GM12878 (cell line): ENCODE data around the gene INTS14. TPM values are rescaled to one million over a fixed set of nuclear protein-coding genes. Genes with fewer than 3 reads are reported as not detected.

Source experiments
- ATAC-seq: fragments of 200-7000 bp; cut with Tn5 transposase; 3 replicates; pipeline ENCODE4 v1.9.1; 2020; ENCODE audit warnings: mild to moderate bottlenecking, moderate library complexity
- BruUV-seq: library from RNA; stranded (reverse); fragments of 400-500 nt; replicated peaks from 2 replicates; lab custom pipeline; 2021; lab: Mats Ljungman, UMichigan
- CTCF ChIA-PET: fragments of 300-600 bp; sonication (Branson Sonifier 250); formaldehyde crosslinking; extraction: SDS; loops from one replicate; lab custom pipeline; 2021; ENCODE audit warnings: inconsistent platforms; lab: Yijun Ruan, JAX
- POLR2A ChIA-PET: fragments of 350-600 bp; formaldehyde crosslinking; extraction: SDS; loops from one replicate; lab custom pipeline; 2021; ENCODE audit warnings: inconsistent platforms; lab: Charles Lee
- RAD21 ChIA-PET: fragments of 300-600 bp; sonication (Branson Sonifier 250); formaldehyde crosslinking; loops from one replicate; lab custom pipeline; 2023; ENCODE audit warnings: antibody characterized with exemption; ENCODE audit not compliant: unreplicated experiment; lab: Charles Lee
- SMC1A ChIA-PET: fragments of 300-600 bp; sonication (Branson Sonifier 250); formaldehyde crosslinking; loops from one replicate; lab custom pipeline; 2023; ENCODE audit not compliant: unreplicated experiment, uncharacterized antibody; lab: Charles Lee
- DNase-seq: peaks from one replicate; pipeline ENCODE4 v3.0.0-alpha.2; 2011; ENCODE audit warnings: low read depth, low spot score
- FAIRE-seq: peaks from 3 replicates; lab custom pipeline; 2011; peaks lifted over from hg19 to GRCh38; lab: Jason Lieb, UNC
- H2AFZ ChIP-seq: 2 replicates; pipeline ENCODE4 v1.6.0; 2011; ENCODE audit warnings: low read depth, low read length, control low read depth; ENCODE audit not compliant: control insufficient read depth
- H3K27ac ChIP-seq: 2 replicates; pipeline ENCODE4 v1.5.1; 2011; ENCODE audit warnings: control low read depth; ENCODE audit not compliant: control insufficient read depth, insufficient read depth
- H3K27me3 ChIP-seq, 2 experiments: replicated peaks in 1 of 2; 2 replicates each; pipeline versions ENCODE4 v1.6.0 to v1.6.1; 2011; ENCODE audit warnings: low read length in 1 of 2; ENCODE audit not compliant: control insufficient read depth in 2 of 2, insufficient read depth in 2 of 2
- H3K36me3 ChIP-seq, 2 experiments: 2 replicates each; pipeline ENCODE4 v1.5.1; 2011; ENCODE audit warnings: low read length in 1 of 2; ENCODE audit not compliant: control insufficient read depth in 2 of 2, insufficient read depth in 2 of 2
- H3K4me1 ChIP-seq: 2 replicates; pipeline ENCODE4 v1.6.1; 2011; ENCODE audit warnings: mild to moderate bottlenecking, low read length, moderate library complexity, mixed read lengths; ENCODE audit not compliant: control insufficient read depth, insufficient read depth
- H3K4me2 ChIP-seq: 2 replicates; pipeline ENCODE4 v1.6.0; 2011; ENCODE audit warnings: control low read depth; ENCODE audit not compliant: control insufficient read depth, insufficient read depth
- H3K4me3 ChIP-seq: fragments of 200-600 bp; sonication (generic); 2 replicates; pipeline ENCODE4 v1.5.1; 2016
- H3K79me2 ChIP-seq: 2 replicates; pipeline ENCODE4 v1.6.0; 2011; ENCODE audit warnings: low read length; ENCODE audit not compliant: control insufficient read depth, insufficient read depth
- H3K9ac ChIP-seq: 2 replicates; pipeline ENCODE4 v1.8.0; 2011; ENCODE audit warnings: low read length, control low read depth, mixed read lengths; ENCODE audit not compliant: control insufficient read depth, insufficient read depth
- H3K9me3 ChIP-seq: replicated peaks from 3 replicates; pipeline ENCODE4 v1.5.1; 2011; ENCODE audit warnings: mild to moderate bottlenecking, low read length; ENCODE audit not compliant: control insufficient read depth, insufficient read depth
- H4K20me1 ChIP-seq: 2 replicates; pipeline ENCODE4 v1.6.0; 2011; ENCODE audit not compliant: control insufficient read depth, insufficient read depth
- CBX5 ChIP-seq: sonication (generic); IDR thresholded peaks from 2 replicates; pipeline ENCODE4 v1.6.1; 2016; ENCODE audit warnings: low read depth, moderate library complexity, mild to moderate bottlenecking, inconsistent platforms
- POU2F2 ChIP-seq: IDR thresholded peaks from 3 replicates; pipeline ENCODE4 v1.6.1; 2011; ENCODE audit warnings: low read depth, mild to moderate bottlenecking, low read length, borderline replicate concordance
- SREBF1 ChIP-seq: IDR thresholded peaks from 2 replicates; pipeline ENCODE4 v1.6.1; 2012; ENCODE audit warnings: mild to moderate bottlenecking, low read length
- TCF7 ChIP-seq: IDR thresholded peaks from 2 replicates; pipeline ENCODE4 v1.6.1; 2014; ENCODE audit warnings: antibody characterized with exemption, borderline replicate concordance
- ZSCAN29 ChIP-seq: fragments of 450-650 bp; IDR thresholded peaks from 2 replicates; pipeline ENCODE4 v1.6.1; 2017; ENCODE audit warnings: mild to moderate bottlenecking, moderate library complexity
- WGBS: methylation state at CpG from one replicate; pipeline ENCODE4 v1.1.6; 2016; ENCODE audit warnings: low lambda C conversion rate; ENCODE audit not compliant: insufficient replicate concordance, insufficient coverage; ENCODE audit errors: missing lambda C conversion rate; 5-methylcytosine and 5-hydroxymethylcytosine counted together
- in situ Hi-C: fragments of 300-500 bp; cut with MboI; formaldehyde crosslinking; loops from 9 replicates; pipeline ENCODE4 v1.14.3; 2018; ENCODE audit warnings: mixed read lengths
- intact Hi-C: fragments of 100-400 bp; cut with micrococcal nuclease; formaldehyde crosslinking; loops from one replicate; pipeline ENCODE4 v1.14.2; 2022; ENCODE audit not compliant: unreplicated experiment
- polyA plus RNA-seq, 11 experiments: library from polyadenylated mRNA; depleted of rRNA in 4 of 11; unstranded in 6 of 11; stranded (reverse) in 5 of 11; fragments of >200 nt; fragmentation: Nextera tagmentation in 4 of 11; fragmentation: Illumina TruSeq in 1 of 11; extraction: Ambion mirVana in 4 of 11; extraction: Trizol in 1 of 11; gene quantifications; 1 replicate in 1 of 11; 2 replicates in 10 of 11; pipeline versions ENCODE4 v1.2.1 to v1.2.3, GENCODE V29; 2011 to 2016; ENCODE audit warnings: inconsistent platforms in 2 of 11, missing spikeins in 2 of 11, low read depth in 1 of 11
- total RNA-seq, 4 experiments: library from RNA; depleted of rRNA in 3 of 4; stranded (reverse); fragments of >200 nt in 3 of 4; fragmentation: Illumina TruSeq in 1 of 4; extraction: Trizol in 1 of 4; gene quantifications; 2 replicates each; pipeline versions ENCODE4 v1.2.1 to v1.2.3, GENCODE V29; 2013 to 2021

INTS14 gene
- total and polyA plus RNA-seq, 10 of the 15 experiments (the other 5 are each of a cell fraction or from before 2014, with no cell fraction given): 36.8 to 76.9 (median 47.7) TPM

DNA sequence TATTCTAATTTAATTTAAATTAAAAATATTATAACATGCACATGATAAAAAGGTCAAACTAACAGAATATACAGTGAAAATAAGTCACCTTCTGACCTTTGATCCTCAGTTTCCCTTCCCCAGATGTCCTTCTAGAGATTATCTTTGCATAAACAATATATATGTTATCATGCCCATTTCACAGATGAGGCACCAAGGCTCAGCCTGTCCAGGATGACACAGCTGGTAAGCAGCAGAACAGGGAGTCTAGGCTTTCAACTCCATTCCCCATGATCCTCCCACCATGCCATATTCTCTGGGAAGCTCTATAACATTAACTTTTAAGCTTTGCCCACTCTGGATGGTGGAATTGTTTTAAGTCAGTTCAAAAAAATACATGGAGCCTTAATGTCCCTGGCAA is 12.2 kb upstream of the INTS14 start:
- ChIA-PET POLR2A (interaction anchor here (0.5 kb wide), 1 partner anchor 13 kb away, joined by 5 read pairs; no protein-coding TSS in a partner anchor), RAD21 (no interaction called here), SMC1A (interaction anchor here (0.8 kb wide), 1 partner anchor 11 kb away, joined by 3 read pairs; no protein-coding TSS in a partner anchor), CTCF (interaction anchor here (0.6 kb wide), 2 partner anchors 29 to 292 kb away, joined by 3 read pairs; no protein-coding TSS in a partner anchor)
- Histone ChIP-seq H4K20me1 (no peaks in the 10 kb centered on the region), H3K36me3 (no peaks in the 10 kb centered on the region), H2AFZ (no peak overlapping the region), H3K27ac (no peak overlapping the region), H3K27me3 (no peaks in the 10 kb centered on the region), H3K9ac (no peak overlapping the region), H3K4me1 (no peaks in the 10 kb centered on the region), H3K4me2 (no peak overlapping the region), H3K4me3 (no peak overlapping the region), H3K79me2 (no peaks in the 10 kb centered on the region), H3K9me3 (no peaks in the 10 kb centered on the region)
- no peak for TF ChIP-seq SREBF1
- no TSS peak for BruUV-seq
- DNase-seq: no peak
- in situ Hi-C loops (no loop called here), intact Hi-C loops (no loop called here)
- ATAC-seq: no peak
- no peak for FAIRE-seq

DNA sequence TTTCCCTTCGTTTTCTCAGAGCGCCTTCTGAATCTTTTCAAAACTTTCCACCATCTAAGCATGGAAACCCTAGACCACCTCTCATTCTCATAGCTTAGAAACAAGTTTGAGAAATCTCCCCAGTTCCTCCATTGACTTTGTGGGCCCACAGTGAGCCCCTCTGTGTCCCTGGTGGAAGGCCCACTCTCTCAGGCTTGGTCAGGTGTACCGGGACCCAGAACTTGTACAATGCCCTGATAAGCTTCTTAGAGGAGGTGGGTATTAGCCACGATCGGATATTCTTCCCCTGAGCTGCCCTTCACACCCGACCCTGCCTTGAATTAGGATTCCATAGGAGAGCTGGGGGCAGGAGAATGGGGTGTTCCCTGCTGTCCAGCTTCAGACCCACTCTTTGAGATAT is 10.7 kb upstream of the INTS14 start, which contains the start of gene SLC24A1:
Gene SLC24A1 (plus strand): TSS at position 301 of the 400 bp plus-strand sequence. CDS start 2,143 bp downstream, outside the sequence.
- WGBS: 86% methylated on average over 6 of the region's 6 CpGs
- ChIA-PET POLR2A (interaction anchor here (0.5 kb wide), 1 partner anchor 142 kb away, joined by 6 read pairs; no protein-coding TSS in a partner anchor), RAD21 (interaction anchor here (1.2 kb wide), 1 partner anchor 215 kb away, joined by 3 read pairs; no protein-coding TSS in a partner anchor), SMC1A (interaction anchor here (0.8 to 1.8 kb wide), 4 partner anchors 9 to 464 kb away, joined by 3 to 5 read pairs (median 4); no protein-coding TSS in a partner anchor), CTCF (interaction anchor here (0.8 to 1.8 kb wide), 5 partner anchors 9 to 215 kb away, joined by 3 to 9 read pairs (median 3); no protein-coding TSS in a partner anchor)
- H3K27me3 ChIP-seq: no peaks in the 10 kb centered on the region
- H3K4me3 ChIP-seq: no peak within 1 kb of the TSS
- ATAC-seq (no peak), DNase-seq (no peak), FAIRE-seq (no peak)
- no peaks in the 10 kb centered on the region for H4K20me1 ChIP-seq
- H3K4me1 ChIP-seq: no peaks in the 10 kb centered on the region
- H3K36me3 ChIP-seq: no peaks in the 10 kb centered on the region
- no TSS peak for BruUV-seq
- H3K4me2 ChIP-seq: no peak within 1 kb of the TSS
- intact Hi-C loops (no loop called here), in situ Hi-C loops (no loop called here)
- no peak within 1 kb of the TSS for H3K9ac ChIP-seq
- H2AFZ ChIP-seq: no peak within 1 kb of the TSS
- TF ChIP-seq CBX5: no peak
- no peak for TF ChIP-seq POU2F2
- TF ChIP-seq TCF7: no peak
- no peak for TF ChIP-seq ZSCAN29
- no peak within 1 kb of the TSS for H3K27ac ChIP-seq
- no peaks in the 10 kb centered on the region for H3K9me3 ChIP-seq
- H3K79me2 ChIP-seq: no peaks in the 10 kb centered on the region
